Stomach (tissue), 4 donors: Measurements from ENCODE around the gene PLEKHH1.
"Not testable (repeated sequence)": the region's sequence is repeated elsewhere in the genome, so short reads cannot be mapped to it uniquely, and the experiment has no call there.

ENCODE experiments used
- EP300 ChIP-seq: sonication (generic); formaldehyde crosslinking; IDR thresholded peaks from one replicate; pipeline ENCODE4 v1.6.1; 2017; ENCODE audit warnings: antibody characterized with exemption
- POLR2A ChIP-seq, 4 donors: fragments of 450-650 bp; IDR thresholded peaks; one replicate each; pipeline ENCODE4 v1.6.1; 2016; ENCODE audit warnings: antibody characterized with exemption in 4 of 4, control low read depth in 2 of 4, mild to moderate bottlenecking in 1 of 4, moderate library complexity in 1 of 4
- TF ChIP-seq, protein P1 (sequence below), 7 experiments: fragments of 450-650 bp in 4 of 7; fragments of 200-600 bp in 3 of 7; sonication (generic) in 3 of 7; IDR thresholded peaks; one replicate each; pipeline ENCODE4 v1.5.1; 2016 to 2019; ENCODE audit warnings: antibody characterized with exemption in 7 of 7, control low read depth in 2 of 7, mild to moderate bottlenecking in 1 of 7

DNA sequence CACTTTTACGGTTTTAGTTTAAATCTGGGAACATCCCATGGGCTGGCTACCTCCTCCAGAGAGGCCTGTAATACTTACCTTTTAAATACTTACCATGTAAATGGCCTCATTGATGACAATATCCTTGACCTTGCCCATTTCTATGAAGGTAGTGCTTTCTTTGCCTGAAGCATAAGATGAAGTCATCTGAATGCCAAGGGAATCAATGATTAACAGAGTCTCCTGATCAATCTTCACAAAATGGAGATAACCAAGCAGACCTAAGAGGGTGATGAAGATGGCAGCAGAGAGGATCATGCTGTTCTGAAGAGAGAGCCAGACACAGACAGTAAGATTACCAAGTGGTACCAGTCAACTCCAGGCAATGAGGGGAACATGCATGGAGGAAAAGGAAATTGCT lies 60.6 kb downstream of the PLEKHH1 start:
- TF ChIP-seq POLR2A (IDR thresholded peaks at IDR 0.05); EP300: not testable (repeated sequence)
- TF ChIP-seq, protein P1, sequence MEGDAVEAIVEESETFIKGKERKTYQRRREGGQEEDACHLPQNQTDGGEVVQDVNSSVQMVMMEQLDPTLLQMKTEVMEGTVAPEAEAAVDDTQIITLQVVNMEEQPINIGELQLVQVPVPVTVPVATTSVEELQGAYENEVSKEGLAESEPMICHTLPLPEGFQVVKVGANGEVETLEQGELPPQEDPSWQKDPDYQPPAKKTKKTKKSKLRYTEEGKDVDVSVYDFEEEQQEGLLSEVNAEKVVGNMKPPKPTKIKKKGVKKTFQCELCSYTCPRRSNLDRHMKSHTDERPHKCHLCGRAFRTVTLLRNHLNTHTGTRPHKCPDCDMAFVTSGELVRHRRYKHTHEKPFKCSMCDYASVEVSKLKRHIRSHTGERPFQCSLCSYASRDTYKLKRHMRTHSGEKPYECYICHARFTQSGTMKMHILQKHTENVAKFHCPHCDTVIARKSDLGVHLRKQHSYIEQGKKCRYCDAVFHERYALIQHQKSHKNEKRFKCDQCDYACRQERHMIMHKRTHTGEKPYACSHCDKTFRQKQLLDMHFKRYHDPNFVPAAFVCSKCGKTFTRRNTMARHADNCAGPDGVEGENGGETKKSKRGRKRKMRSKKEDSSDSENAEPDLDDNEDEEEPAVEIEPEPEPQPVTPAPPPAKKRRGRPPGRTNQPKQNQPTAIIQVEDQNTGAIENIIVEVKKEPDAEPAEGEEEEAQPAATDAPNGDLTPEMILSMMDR (IDR thresholded peaks at IDR 0.05): not testable (repeated sequence)
